MV-4-11 (cell line): Measurements from ENCODE around the gene GDPD4.
"Not testable (repeated sequence)": the region's sequence is repeated elsewhere in the genome, so short reads cannot be mapped to it uniquely, and the experiment has no call there.

Experiments used
- DNase-seq: peaks from one replicate; lab custom pipeline; 2025; lab: John Stamatoyannopoulos, UW

Gene GDPD4

GRCh38 chr11:77301510-77301909 is at the start of gene GDPD4:
GDPD4 (minus strand) TSS chr11:77301686; CDS start chr11:77285137, 16,549 bp downstream.
- no peak for DNase-seq

- no peak for DNase-seq
Measured at GRCh38 chr11:77347948-77348347, 46.5 kb upstream of the GDPD4 start.

GRCh38 chr11:77346906-77347603 is 45.6 kb upstream of the GDPD4 start:
- DNase-seq, result no peak

GRCh38 chr11:77345621-77346020 is 44.1 kb upstream of the GDPD4 start:
- no peak for DNase-seq

- no peak for DNase-seq
Measured at GRCh38 chr11:77340501-77340900, 39.0 kb upstream of the GDPD4 start.

- no peak for DNase-seq
Measured at GRCh38 chr11:77332259-77332658, 30.8 kb upstream of the GDPD4 start.

- DNase-seq, result no peak
Measured at GRCh38 chr11:77325159-77325558, 23.7 kb upstream of the GDPD4 start.

- no peak for DNase-seq
Measured at GRCh38 chr11:77324508-77324907, 23.0 kb upstream of the GDPD4 start.

- no peak for DNase-seq
Measured at GRCh38 chr11:77322926-77323590, 21.6 kb upstream of the GDPD4 start.

- no peak for DNase-seq
Measured at GRCh38 chr11:77322506-77322905, 21.0 kb upstream of the GDPD4 start.

- DNase-seq, result no peak
Measured at GRCh38 chr11:77320351-77320750, 18.9 kb upstream of the GDPD4 start.

GRCh38 chr11:77318600-77318999 is 17.1 kb upstream of the GDPD4 start:
- no peak for DNase-seq

GRCh38 chr11:77316733-77317342 is 15.4 kb upstream of the GDPD4 start:
- DNase-seq, result no peak

GRCh38 chr11:77312107-77312506 is 10.6 kb upstream of the GDPD4 start:
- DNase-seq, result no peak

GRCh38 chr11:77311701-77312100 is 10.2 kb upstream of the GDPD4 start:
- DNase-seq, result no peak

GRCh38 chr11:77310721-77311120 is 9.2 kb upstream of the GDPD4 start:
- no peak for DNase-seq

- DNase-seq, result no peak
Measured at GRCh38 chr11:77309401-77310085, 8.1 kb upstream of the GDPD4 start.

GRCh38 chr11:77308838-77309237 is 7.4 kb upstream of the GDPD4 start:
- no peak for DNase-seq

GRCh38 chr11:77303328-77303727 is 1.8 kb upstream of the GDPD4 start:
- no peak for DNase-seq

GRCh38 chr11:77302752-77303151 is 1.3 kb upstream of the GDPD4 start:
- DNase-seq, result no peak

GRCh38 chr11:77300695-77301094 is 791 bp downstream of the GDPD4 start:
- no peak for DNase-seq

GRCh38 chr11:77300028-77300427 is 1.5 kb downstream of the GDPD4 start:
- DNase-seq, result not testable (repeated sequence)

GRCh38 chr11:77299528-77299993 is 1.9 kb downstream of the GDPD4 start:
- DNase-seq, result no peak
